Kidney (tissue), 14 donors: ENCODE results near the gene NCOA1. TPM values are rescaled to one million over a fixed set of nuclear protein-coding genes. Genes with fewer than 3 reads are reported as not detected.

Experiments used
- DNase-seq, 5 donors: peaks; one replicate each; pipeline ENCODE4 v3.0.0-alpha.2; 2013 to 2020
- FAIRE-seq: peaks from 2 replicates; lab custom pipeline; 2012; peaks lifted over from hg19 to GRCh38; lab: Jason Lieb, UNC
- H3K27ac ChIP-seq, 2 donors: one replicate each; pipeline ENCODE4 v1.7.0; 2013; ENCODE audit warnings: low read depth in 2 of 2, low read length in 2 of 2, inconsistent platforms in 1 of 2
- H3K27me3 ChIP-seq: one replicate; pipeline ENCODE4 v1.7.1; 2013; ENCODE audit warnings: low read length, inconsistent platforms; ENCODE audit not compliant: control insufficient read depth, insufficient read depth
- H3K36me3 ChIP-seq, 3 donors: one replicate each; pipeline versions ENCODE4 v1.7.0 to v1.7.1; 2013; ENCODE audit warnings: low read length in 3 of 3, control low read depth in 1 of 3, inconsistent platforms in 1 of 3; ENCODE audit not compliant: insufficient read depth in 3 of 3, control insufficient read depth in 2 of 3
- H3K4me1 ChIP-seq, 3 donors: one replicate each; pipeline versions ENCODE4 v1.7.0 to v1.7.1; 2013; ENCODE audit warnings: low read length in 3 of 3, inconsistent platforms in 1 of 3, low read depth in 1 of 3; ENCODE audit not compliant: control insufficient read depth in 2 of 3, insufficient read depth in 2 of 3
- H3K4me3 ChIP-seq, 3 donors: one replicate each; pipeline versions ENCODE4 v1.7.0 to v1.8.1; 2013; ENCODE audit warnings: low read length in 3 of 3, control low read depth in 1 of 3, inconsistent platforms in 1 of 3
- H3K9ac ChIP-seq, 3 donors: one replicate each; pipeline versions ENCODE4 v1.7.0 to v1.7.1; 2013; ENCODE audit warnings: low read length in 3 of 3, control low read depth in 1 of 3, inconsistent platforms in 1 of 3
- H3K9me3 ChIP-seq, 3 donors: one replicate each; pipeline versions ENCODE4 v1.7.0 to v1.7.1; 2013; ENCODE audit warnings: low read length in 3 of 3, control low read depth in 1 of 3, inconsistent platforms in 1 of 3; ENCODE audit not compliant: control insufficient read depth in 2 of 3, insufficient read depth in 1 of 3
- CTCF ChIP-seq: IDR thresholded peaks from 3 replicates; pipeline ENCODE4 v1.5.1; 2012; ENCODE audit warnings: mild to moderate bottlenecking, moderate library complexity, borderline replicate concordance; ENCODE audit not compliant: insufficient read depth; ENCODE audit errors: extremely low read depth
- intact Hi-C: fragments of 100-400 bp; cut with DNase I; formaldehyde crosslinking; loops from one replicate; pipeline ENCODE4 v1.11.1; 2022
- polyA plus RNA-seq: library from polyadenylated mRNA; stranded (reverse); fragments of 350-450 nt; fragmentation: Illumina TruSeq; extraction: RNeasy Lipid Tissue Mini Kit (QIAGEN cat#74804); gene quantifications from one replicate; pipeline ENCODE4 v1.2.3, GENCODE V29; 2014; ENCODE audit warnings: low read depth, low replicate concordance; ENCODE audit not compliant: insufficient read depth
- total RNA-seq: library from RNA; stranded (reverse); fragmentation: NEBNext Ultra II Directional; extraction: Animal tissue kit (Norgen Biotek cat#: 25700); gene quantifications from one replicate; pipeline ENCODE4 v1.2.1, GENCODE V29; 2021
- donor health status: control.
- donor health status: control.
- donor health status: control.
- donor health status: control.
- donor health status: control.
- donor health status: DM: yes; HTN: yes; CAD: no.
- donor health status: Normal renal cell carcinoma (clear cell type).

Gene NCOA1
- total and polyA plus RNA-seq, 2 donors from 2014 or later, result 11.6 to 41.5 TPM

DNA sequence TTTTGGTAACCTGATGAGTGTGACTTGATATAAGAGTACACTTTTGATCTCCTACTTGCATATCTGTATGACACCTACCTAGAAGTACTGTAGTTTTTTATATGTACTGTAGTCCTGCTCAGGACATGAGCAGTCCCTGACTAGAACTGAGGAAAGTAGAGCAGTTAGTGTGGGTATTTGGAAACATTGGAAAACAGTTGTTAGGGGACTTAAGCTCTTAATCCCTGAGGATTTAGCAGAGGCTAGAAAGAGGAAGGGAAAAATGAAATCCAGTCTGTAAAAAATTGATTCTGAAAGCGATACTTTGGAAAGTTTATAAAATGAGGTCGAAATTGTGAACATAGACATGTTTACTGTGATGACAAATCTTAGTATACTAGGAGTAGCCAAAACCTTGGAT is 125.6 kb downstream of the NCOA1 start:
- intact Hi-C loops, result no loop called here
- no peak overlapping the region for H3K4me3 ChIP-seq
- H3K9me3 ChIP-seq, result no peaks in the 10 kb centered on the region
- no peak overlapping the region for H3K27ac ChIP-seq
- no peaks in the 10 kb centered on the region for H3K27me3 ChIP-seq
- no peaks in the 10 kb centered on the region for H3K36me3 ChIP-seq
- H3K9ac ChIP-seq, result no peak overlapping the region
- no peak for TF ChIP-seq CTCF
- DNase-seq (no peak), FAIRE-seq (no peak)
- H3K4me1 ChIP-seq, result peaks cover 0 to 4% (median 0%) of the 10 kb centered on the region in 3 donors

DNA sequence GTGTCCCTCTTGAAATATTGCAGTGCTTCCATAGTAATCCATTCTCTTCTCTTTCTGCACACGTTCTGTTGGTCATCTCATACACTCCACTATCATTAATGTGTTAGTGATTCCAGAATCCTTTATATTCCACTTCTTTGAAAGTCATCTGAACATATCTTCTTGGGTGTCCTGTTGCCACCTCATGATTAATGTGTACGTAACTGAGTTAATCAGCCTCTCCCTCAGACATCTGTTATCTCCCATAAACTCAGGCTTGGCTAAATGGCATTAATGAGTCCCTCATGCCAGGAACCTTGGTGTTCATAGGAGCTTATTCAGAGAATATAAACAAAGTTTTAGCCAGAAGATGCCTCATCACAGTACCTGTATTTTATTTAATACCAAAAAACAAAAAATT is 126.4 kb downstream of the NCOA1 start:
- Histone ChIP-seq H3K27me3 (no peaks in the 10 kb centered on the region), H3K4me3 (no peak overlapping the region), H3K36me3 (no peaks in the 10 kb centered on the region), H3K9me3 (no peaks in the 10 kb centered on the region), H3K27ac (no peak overlapping the region), H3K4me1 (peaks cover 0 to 4% (median 0%) of the 10 kb centered on the region in 3 donors), H3K9ac (no peak overlapping the region)
- DNase-seq (peak in 2 of 5 donors; percentile 14 to 17), FAIRE-seq (no peak)
- intact Hi-C loops, result no loop called here
- TF ChIP-seq CTCF, result no peak

GRCh38 chr2:24618144-24618543 is 127.1 kb downstream of the NCOA1 start:
- Histone ChIP-seq H3K4me1 (peaks cover 0 to 4% (median 0%) of the 10 kb centered on the region in 3 donors), H3K27me3 (no peaks in the 10 kb centered on the region), H3K4me3 (no peak overlapping the region), H3K9ac (no peak overlapping the region), H3K9me3 (no peaks in the 10 kb centered on the region), H3K36me3 (no peaks in the 10 kb centered on the region), H3K27ac (no peak overlapping the region)
- TF ChIP-seq CTCF, result no peak
- DNase-seq (no peak), FAIRE-seq (no peak)
- intact Hi-C loops, result no loop called here

- Histone ChIP-seq H3K9ac (no peak overlapping the region), H3K4me3 (no peak overlapping the region), H3K36me3 (no peaks in the 10 kb centered on the region), H3K27ac (no peak overlapping the region), H3K9me3 (no peaks in the 10 kb centered on the region), H3K4me1 (peaks cover 0 to 4% (median 0%) of the 10 kb centered on the region in 3 donors), H3K27me3 (no peaks in the 10 kb centered on the region)
- intact Hi-C loops, result no loop called here
- DNase-seq (no peak), FAIRE-seq (no peak)
- no peak for TF ChIP-seq CTCF
These were observed 127.6 kb downstream of the NCOA1 start for GRCh38 chr2:24618680-24619079.
